ENCODE data around the gene BIN2. TPM values are rescaled to one million over a fixed set of nuclear protein-coding genes. Genes with fewer than 3 reads are reported as not detected.

BIN2 gene
- total and polyA plus RNA-seq, 8 donors = 2.2 to 33.0 (median 4.2) TPM

DNA sequence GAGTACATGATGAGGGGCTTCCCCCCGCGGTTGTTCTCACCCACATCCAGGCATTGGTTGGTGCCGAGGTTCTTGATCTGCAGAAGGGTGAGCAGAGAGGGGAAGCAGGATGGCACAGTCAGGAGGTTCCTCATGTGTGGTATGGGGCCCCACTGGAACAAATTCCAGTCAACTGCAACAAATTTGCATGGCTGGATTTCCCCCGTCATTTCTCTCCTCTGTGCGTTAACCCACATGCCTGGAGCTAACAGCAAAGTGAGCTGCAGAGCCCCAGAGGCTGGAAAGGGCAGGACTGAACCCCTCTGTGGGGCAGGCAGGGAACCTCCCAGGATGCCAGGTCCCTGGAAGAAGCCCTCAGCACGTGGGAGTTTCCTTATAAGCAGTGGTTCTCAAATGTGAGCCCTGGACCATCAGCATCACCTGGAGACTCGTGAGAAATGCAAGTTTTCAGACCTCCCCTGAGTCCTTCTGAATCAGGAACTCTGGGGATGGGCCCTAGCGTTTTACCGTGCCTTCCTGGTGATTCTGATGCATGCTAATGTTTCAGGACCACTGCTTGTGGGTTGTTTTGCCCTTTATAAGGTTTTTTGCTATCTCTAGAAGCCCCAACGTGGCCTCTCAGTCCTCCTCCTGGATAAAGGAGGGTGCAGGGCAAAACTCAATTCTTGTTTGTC lies 33.5 kb upstream of the BIN2 start:
- Histone ChIP-seq H3K27me3 (no peaks in the 10 kb centered on the region), H3K4me1 (no peaks in the 10 kb centered on the region), H3K4me3 (no peak overlapping the region), H3K9me3 (no peaks in the 10 kb centered on the region), H3K36me3 (peaks cover 0 to 85% (median 47%) of the 10 kb centered on the region in 4 donors), H3K27ac (no peak overlapping the region)
- WGBS, 5 donors = 80 to 91% (median 86%) methylated on average over 10 of the region's 10 CpGs
- TF ChIP-seq POLR2A (IDR thresholded peaks at IDR 0.05) (no peak), EP300 (IDR thresholded peaks at IDR 0.05) (no peak), POLR2AphosphoS5 (IDR thresholded peaks at IDR 0.05) (no peak)
- TF ChIP-seq, protein P1, sequence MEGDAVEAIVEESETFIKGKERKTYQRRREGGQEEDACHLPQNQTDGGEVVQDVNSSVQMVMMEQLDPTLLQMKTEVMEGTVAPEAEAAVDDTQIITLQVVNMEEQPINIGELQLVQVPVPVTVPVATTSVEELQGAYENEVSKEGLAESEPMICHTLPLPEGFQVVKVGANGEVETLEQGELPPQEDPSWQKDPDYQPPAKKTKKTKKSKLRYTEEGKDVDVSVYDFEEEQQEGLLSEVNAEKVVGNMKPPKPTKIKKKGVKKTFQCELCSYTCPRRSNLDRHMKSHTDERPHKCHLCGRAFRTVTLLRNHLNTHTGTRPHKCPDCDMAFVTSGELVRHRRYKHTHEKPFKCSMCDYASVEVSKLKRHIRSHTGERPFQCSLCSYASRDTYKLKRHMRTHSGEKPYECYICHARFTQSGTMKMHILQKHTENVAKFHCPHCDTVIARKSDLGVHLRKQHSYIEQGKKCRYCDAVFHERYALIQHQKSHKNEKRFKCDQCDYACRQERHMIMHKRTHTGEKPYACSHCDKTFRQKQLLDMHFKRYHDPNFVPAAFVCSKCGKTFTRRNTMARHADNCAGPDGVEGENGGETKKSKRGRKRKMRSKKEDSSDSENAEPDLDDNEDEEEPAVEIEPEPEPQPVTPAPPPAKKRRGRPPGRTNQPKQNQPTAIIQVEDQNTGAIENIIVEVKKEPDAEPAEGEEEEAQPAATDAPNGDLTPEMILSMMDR (IDR thresholded peaks at IDR 0.05) = no peak
- intact Hi-C loops (cut with DNase I; ENCODE audit: low total_unique reads) = no loop called here
- DNase-seq = no peak

DNA sequence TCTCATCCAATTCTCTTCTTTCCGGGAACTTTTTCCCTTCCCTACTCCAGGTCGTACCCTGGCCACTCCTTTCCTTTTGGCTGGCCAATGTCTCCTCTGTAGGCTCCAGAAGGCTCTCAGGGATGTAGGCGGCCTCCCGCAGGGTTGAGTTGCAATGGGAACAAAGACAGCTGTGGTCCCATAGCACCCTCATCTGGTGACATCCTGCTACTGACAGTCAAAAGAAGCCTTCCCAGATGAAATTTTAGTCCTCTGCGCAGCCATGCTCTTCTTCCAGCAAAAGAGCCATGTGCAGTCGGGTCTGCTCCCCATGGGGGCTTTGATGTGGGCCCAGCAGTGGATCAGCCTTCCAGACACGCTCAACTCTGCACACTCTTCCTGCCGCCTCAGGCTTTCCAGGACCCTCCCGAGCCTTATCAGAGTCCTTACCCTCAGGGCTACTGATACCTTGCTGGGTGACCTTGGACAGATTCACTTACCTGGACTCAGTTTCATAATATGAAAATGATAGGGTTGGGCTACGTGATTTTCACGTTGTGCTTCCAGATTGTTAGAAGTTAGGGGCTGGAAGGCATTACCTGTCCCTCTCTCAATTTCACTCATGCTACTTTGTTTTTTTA lies 28.0 kb upstream of the BIN2 start:
- TF ChIP-seq POLR2A (IDR thresholded peaks at IDR 0.05) = no peak
- TF ChIP-seq, protein P1 (IDR thresholded peaks at IDR 0.05) = peak in 4 of 7 experiments; percentile 17 to 34 (median 21)
- DNase-seq = peak in 1 of 2 donors; percentile 72
- peaks cover 0 to 8% (median 0%) of the 10 kb centered on the region in 3 donors for H3K27me3 ChIP-seq
- intact Hi-C loops (cut with DNase I; ENCODE audit: low total_unique reads) = no loop called here
- no peak overlapping the region for H3K4me3 ChIP-seq
- peaks cover 0 to 31% (median 20%) of the 10 kb centered on the region in 4 donors for H3K36me3 ChIP-seq
- 45 to 65% (median 52%) methylated on average over 11 of the region's 11 CpGs for WGBS, 5 donors
- H3K4me1 ChIP-seq = no peaks in the 10 kb centered on the region
- no peak overlapping the region for H3K27ac ChIP-seq
- H3K9me3 ChIP-seq = no peaks in the 10 kb centered on the region

DNA sequence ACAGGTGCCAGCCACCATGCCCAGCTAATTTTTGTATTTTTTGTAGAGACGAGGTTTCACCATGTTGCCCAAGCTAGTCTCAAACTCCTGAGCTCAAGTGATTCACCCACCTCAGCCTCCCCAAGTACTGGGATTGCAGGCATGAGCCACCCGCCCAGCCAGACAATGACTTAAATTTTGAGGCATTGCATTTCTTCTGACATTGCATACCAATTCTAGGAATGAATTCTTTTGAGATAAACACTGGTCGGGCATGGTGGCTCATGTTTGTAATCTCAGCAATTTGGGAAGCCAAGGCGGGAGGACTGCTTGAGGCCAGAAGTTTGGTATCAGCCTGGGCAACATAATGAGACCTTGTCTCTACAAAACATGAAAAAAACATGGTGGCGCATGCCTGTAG lies 25.1 kb upstream of the BIN2 start:
- Histone ChIP-seq H3K4me3 (no peak overlapping the region), H3K27me3 (peaks cover 0 to 8% (median 0%) of the 10 kb centered on the region in 3 donors), H3K36me3 (peaks cover 0 to 5% (median 2%) of the 10 kb centered on the region in 4 donors), H3K27ac (no peak overlapping the region), H3K9me3 (no peaks in the 10 kb centered on the region), H3K4me1 (no peaks in the 10 kb centered on the region)
- TF ChIP-seq, protein P1 (IDR thresholded peaks at IDR 0.05) = no peak
- TF ChIP-seq POLR2AphosphoS5 (IDR thresholded peaks at IDR 0.05) (no peak), POLR2A (IDR thresholded peaks at IDR 0.05) (no peak), EP300 (IDR thresholded peaks at IDR 0.05) (no peak)
- intact Hi-C loops (cut with DNase I; ENCODE audit: low total_unique reads) = no loop called here
- no peak for DNase-seq
- 82 to 90% (median 83%) methylated on average over 5 of the region's 5 CpGs for WGBS, 5 donors

DNA sequence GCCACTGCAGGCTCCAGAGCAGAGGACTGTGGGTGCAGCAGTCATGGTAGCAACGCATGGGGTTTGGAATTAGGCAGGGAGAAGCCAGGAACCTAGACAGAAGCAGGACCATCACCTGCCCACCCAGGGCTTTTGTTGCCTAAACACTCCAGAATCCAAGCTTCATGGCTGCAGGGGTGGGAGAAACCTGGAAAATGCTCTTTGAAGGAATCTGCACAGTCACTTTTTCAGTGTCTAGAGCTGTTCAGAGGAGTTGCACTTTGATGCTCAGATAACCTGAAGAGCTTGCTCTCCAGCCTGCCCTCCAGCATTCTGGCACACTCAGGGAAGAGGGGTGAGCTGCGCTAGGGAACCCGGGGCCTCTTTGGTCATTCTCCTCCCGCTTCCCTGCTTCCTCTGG lies 24.1 kb upstream of the BIN2 start:
- WGBS, 5 donors = 78 to 91% (median 90%) methylated on average over 4 of the region's 4 CpGs
- Histone ChIP-seq H3K4me1 (no peaks in the 10 kb centered on the region), H3K36me3 (no peaks in the 10 kb centered on the region), H3K27ac (no peak overlapping the region), H3K27me3 (peaks cover 0 to 8% (median 0%) of the 10 kb centered on the region in 3 donors), H3K4me3 (no peak overlapping the region), H3K9me3 (no peaks in the 10 kb centered on the region)
- intact Hi-C loops (cut with DNase I; ENCODE audit: low total_unique reads) = no loop called here
- TF ChIP-seq, protein P1 (IDR thresholded peaks at IDR 0.05) = no peak
- TF ChIP-seq POLR2A (IDR thresholded peaks at IDR 0.05) (no peak), POLR2AphosphoS5 (IDR thresholded peaks at IDR 0.05) (no peak), EP300 (IDR thresholded peaks at IDR 0.05) (no peak)
- no peak for DNase-seq

Measured in stomach (tissue), 9 donors.